SK-N-MC (cell line): ENCODE results near the gene VAT1L.

Experiments
- EZH2 ChIP-seq: fragments of 200-600 bp; sonication (generic); IDR thresholded peaks from one replicate; pipeline ENCODE4 v1.6.1; 2017; ENCODE audit warnings: antibody characterized with exemption
- FOXP2 ChIP-seq: optimal IDR thresholded peaks from 2 replicates; pipeline ENCODE3; 2011; ENCODE audit warnings: mild to moderate bottlenecking, moderate library complexity; ENCODE audit not compliant: insufficient read depth; ENCODE audit errors: extremely low read length, control extremely low read depth
- POLR2AphosphoS5 ChIP-seq: IDR thresholded peaks from 2 replicates; pipeline ENCODE4 v1.6.1; 2012; ENCODE audit warnings: mild to moderate bottlenecking, low read depth, low read length, borderline replicate concordance

DNA sequence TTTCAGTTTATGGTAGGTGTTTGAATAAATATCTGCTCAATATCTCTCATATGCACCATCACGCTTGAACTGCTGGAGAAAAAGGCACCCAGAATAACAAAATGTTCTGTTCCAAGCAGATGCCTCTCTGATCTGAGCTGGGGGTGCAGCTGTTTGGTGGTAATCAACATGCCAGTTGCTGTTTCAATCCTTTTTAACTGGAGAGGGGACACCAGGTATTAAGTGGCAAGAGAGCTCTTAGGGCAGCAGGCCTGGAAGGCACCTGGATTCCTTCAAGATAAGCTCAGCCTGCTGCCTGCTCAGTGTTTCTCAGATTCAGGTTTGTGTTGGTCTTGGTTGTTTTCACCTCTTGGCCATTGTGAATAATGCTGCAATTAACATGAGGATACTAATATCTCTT is 27.2 kb upstream of the VAT1L start:
- TF ChIP-seq POLR2AphosphoS5, result no peak
- no peak for TF ChIP-seq EZH2
- TF ChIP-seq FOXP2, result no peak
